Measurements from ENCODE around the gene STEAP4.

- TF ChIP-seq, protein P1, sequence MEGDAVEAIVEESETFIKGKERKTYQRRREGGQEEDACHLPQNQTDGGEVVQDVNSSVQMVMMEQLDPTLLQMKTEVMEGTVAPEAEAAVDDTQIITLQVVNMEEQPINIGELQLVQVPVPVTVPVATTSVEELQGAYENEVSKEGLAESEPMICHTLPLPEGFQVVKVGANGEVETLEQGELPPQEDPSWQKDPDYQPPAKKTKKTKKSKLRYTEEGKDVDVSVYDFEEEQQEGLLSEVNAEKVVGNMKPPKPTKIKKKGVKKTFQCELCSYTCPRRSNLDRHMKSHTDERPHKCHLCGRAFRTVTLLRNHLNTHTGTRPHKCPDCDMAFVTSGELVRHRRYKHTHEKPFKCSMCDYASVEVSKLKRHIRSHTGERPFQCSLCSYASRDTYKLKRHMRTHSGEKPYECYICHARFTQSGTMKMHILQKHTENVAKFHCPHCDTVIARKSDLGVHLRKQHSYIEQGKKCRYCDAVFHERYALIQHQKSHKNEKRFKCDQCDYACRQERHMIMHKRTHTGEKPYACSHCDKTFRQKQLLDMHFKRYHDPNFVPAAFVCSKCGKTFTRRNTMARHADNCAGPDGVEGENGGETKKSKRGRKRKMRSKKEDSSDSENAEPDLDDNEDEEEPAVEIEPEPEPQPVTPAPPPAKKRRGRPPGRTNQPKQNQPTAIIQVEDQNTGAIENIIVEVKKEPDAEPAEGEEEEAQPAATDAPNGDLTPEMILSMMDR (conservative IDR thresholded peaks at IDR 0.05 in 1 of 2, IDR thresholded peaks at IDR 0.05 in 1 of 2; ENCODE audit: low read depth in 1 of 2, low read length in 2 of 2) = no peak
- no peak for TF ChIP-seq EZH2 (IDR thresholded peaks at IDR 0.05; ENCODE audit: low read length, missing control alignments)
Measured at GRCh38 chr7:88309819-88310218, 3.1 kb upstream of the STEAP4 start.

Data from fibroblast of lung (primary cell).